GM19463 (cell line): ENCODE data around the gene NPBWR2.

ENCODE experiments used
- ATAC-seq: cut with Tn5 transposase; IDR thresholded peaks from one replicate; pipeline ENCODE4 v1.9.1; 2021; ENCODE audit warnings: mild to moderate bottlenecking, moderate library complexity; ENCODE audit not compliant: unreplicated experiment

NPBWR2 gene

GRCh38 chr20:64062596-64063388 is 44.6 kb downstream of the NPBWR2 start, which contains the start of gene TCEA2:
TCEA2 (plus strand) TSS chr20:64063198; CDS start chr20:64063313, 115 bp downstream.
- peak; percentile 76 for ATAC-seq

GRCh38 chr20:64062276-64062595 is 45.1 kb downstream of the NPBWR2 start:
- no peak for ATAC-seq

- ATAC-seq = no peak
Observed at GRCh38 chr20:64058536-64058935, 48.8 kb downstream of the NPBWR2 start.

- no peak for ATAC-seq
Observed at GRCh38 chr20:64057628-64058498, 49.5 kb downstream of the NPBWR2 start.

DNA sequence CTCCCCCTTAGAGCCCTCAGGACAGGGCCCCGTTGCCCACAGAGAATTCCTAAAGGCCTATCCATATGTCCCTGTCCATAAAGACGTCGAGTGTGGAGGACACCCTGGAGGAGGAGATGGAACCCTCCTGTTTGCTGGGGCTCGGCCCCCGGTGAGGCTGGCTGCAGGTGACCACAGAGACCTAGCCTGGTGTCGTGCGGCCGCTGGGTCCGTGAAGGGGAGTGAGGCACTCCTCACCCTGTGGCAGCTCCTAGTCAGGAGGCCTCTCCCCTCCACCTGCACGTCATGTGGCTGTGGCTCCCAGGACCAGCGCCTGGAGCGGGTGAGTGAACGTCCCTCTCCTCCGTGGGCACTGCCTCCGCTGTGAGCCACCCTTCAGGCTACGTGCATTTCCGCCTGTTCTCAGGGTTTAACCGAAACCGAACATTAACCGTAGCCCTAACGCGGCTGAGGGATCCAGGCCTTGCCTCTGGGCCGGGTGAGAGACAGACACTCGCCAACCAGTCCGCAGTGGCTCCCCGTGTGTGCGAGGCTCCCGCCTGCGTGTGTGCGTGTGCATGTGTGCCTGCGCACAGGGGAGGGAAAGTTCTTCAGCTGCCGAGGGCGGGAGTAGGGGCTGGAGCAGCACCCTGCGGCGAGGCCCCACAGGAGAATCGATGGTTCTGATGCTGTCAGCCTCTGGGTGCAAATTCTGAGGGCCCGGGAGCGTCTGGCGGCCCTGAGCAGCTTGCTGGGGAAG is 50.3 kb downstream of the NPBWR2 start:
- ATAC-seq = peak; percentile 39

- no peak for ATAC-seq
Observed at GRCh38 chr20:64056639-64056888, 50.8 kb downstream of the NPBWR2 start.

DNA sequence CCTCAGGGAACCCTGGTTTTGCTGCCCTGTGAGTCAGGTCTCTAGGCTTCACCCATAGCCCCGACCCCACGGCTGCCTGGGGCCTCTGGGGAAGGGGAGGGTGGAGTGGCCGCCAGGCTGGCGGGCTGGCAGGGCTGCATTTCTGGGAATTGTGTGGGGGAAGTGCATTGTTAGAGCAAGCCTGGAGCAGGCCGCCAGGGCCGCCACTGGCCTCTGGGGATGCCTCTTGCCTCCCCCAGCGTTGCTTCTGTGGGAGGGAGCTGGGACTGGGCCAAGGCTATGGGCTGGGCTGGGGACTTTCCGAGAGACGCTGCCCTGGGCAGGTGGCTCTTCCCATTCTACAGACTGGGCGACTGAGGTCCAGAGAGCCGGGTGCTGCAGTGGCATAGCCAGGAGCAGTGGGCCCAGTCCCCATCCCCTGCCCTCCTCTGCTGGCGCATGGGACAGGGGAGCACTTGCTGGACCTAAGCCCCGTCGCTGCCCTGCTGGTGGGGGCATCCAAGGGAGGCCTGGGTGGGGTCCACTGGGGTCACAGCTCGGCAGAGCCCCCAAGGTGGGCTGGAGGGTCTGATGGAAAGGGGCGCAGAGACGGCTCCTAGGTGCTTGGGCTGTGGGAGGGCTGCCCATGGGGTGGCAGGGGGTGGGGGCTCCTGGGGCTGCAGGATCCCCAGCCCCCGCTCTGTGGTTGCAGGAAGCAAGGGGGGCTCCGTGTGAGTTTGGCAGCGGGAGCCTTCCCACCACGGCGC is 51.3 kb downstream of the NPBWR2 start:
- no peak for ATAC-seq

- ATAC-seq = no peak
Observed at GRCh38 chr20:64055396-64055892, 51.9 kb downstream of the NPBWR2 start.

DNA sequence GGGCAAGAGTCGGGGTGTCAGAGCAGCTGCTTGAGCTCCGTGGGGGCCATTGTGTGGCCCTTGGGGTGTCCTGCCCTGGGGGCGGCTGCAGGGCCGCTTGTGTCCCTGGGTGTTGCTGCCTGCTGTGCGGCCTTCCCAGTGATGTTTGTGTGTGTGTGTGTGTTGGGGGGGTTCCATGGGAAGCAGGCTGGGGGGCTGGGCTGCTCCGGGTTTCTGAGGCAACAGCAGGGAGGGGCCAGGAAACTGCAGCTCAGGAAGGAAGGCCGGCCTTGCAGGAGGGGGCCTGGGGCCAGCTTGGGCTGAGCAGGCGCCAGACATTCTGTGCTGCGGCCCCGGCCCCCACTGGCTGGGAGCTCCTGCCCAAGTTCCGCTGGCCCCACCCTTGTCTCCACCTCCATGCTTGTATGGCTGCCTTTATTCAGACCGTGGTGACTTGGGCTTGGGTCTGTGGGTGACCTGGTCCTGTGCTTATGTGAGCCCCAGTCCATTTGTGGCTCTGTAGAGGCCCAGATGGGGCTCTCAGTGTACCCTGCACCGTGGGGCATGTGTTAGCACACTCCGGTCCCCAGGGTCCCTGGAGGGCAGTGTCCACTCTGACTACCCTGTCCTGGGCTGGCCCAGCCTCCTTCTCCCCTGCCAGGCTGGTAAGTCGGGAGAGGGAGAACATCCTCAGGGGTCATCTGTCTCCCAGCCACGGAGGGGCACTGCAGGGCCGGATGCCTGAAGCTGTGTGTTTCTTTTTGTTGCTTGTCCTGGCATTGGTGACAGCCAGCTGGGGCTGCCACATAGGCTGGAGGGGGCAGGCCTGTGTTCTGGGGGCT is 53.3 kb downstream of the NPBWR2 start:
- no peak for ATAC-seq
